Omental fat pad (tissue), 4 donors: ENCODE data around the gene TDRD12. TPM values are rescaled to one million over a fixed set of nuclear protein-coding genes. Genes with fewer than 3 reads are reported as not detected.

ENCODE experiments used
- ATAC-seq: fragments of 150-250 bp; one replicate; pipeline ENCODE4 v1.9.1; 2016; ENCODE audit warnings: mild to moderate bottlenecking, moderate library complexity; ENCODE audit not compliant: low FRiP score
- DNase-seq: peaks from one replicate; pipeline ENCODE4 v3.0.0-alpha.2; 2019; ENCODE audit warnings: low spot score
- CTCF ChIP-seq, 3 donors: fragments of 450-650 bp; IDR thresholded peaks; one replicate each; pipeline ENCODE4 v1.5.1; 2016 to 2017; ENCODE audit warnings: antibody characterized with exemption in 3 of 3, mild to moderate bottlenecking in 3 of 3, moderate library complexity in 2 of 3
- total RNA-seq, 4 donors: library from RNA; depleted of rRNA; stranded (reverse); fragments of >200 nt; gene quantifications; one replicate each; pipeline ENCODE4 v1.1.0, GENCODE V29; 2016

Gene TDRD12
- total RNA-seq, 4 donors from 2014 or later: 0.50 to 1.3 TPM; not detected in 2

- TF ChIP-seq CTCF (IDR thresholded peaks at IDR 0.05): no peak
- ATAC-seq: no peak
- DNase-seq: no peak
These were observed 148.8 kb downstream of the TDRD12 start for GRCh38 chr19:32868206-32868950.

DNA sequence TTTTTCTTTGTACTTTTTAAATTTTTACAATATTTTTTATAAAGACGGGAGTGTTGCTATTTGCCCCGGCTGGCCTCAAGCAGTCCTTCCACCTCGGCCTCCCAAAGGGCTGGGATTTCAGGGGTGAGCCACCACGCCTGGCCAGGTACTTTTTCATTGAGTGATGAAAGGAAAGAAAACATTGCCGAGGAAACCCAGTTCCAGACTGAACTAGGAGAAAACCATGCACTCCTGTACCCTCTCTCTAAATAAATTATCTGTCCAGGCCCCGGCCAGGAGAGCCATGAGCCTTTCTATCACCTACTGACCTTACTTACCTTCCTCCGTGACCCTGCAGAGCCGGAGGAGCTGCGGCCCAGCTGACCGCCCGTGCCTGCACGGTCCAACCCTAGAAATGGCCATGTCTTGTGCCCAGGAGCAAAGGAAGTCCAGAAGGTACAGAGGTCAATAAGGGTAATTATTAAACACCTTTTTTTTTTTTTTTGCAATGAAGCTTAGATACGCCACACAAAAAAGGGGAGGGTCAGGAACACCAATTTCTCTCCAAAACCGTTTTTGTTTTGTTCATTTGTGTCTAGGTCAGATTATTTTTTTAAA lies 149.9 kb downstream of the TDRD12 start, which contains the start of gene SLC7A9:
Gene SLC7A9, minus strand, starts transcription at position 399 of the 597 bp plus-strand sequence. CDS start 1,233 bp downstream, outside the sequence.
- no peak for TF ChIP-seq CTCF (IDR thresholded peaks at IDR 0.05)
- DNase-seq (no peak), ATAC-seq (no peak)

- DNase-seq (no peak), ATAC-seq (no peak)
- no peak for TF ChIP-seq CTCF (IDR thresholded peaks at IDR 0.05)
These were observed 150.5 kb downstream of the TDRD12 start for GRCh38 chr19:32869966-32870573.

- DNase-seq (no peak), ATAC-seq (no peak)
- no peak for TF ChIP-seq CTCF (IDR thresholded peaks at IDR 0.05)
These were observed 151.4 kb downstream of the TDRD12 start for GRCh38 chr19:32870981-32871451.

- ATAC-seq: no peak
- TF ChIP-seq CTCF (IDR thresholded peaks at IDR 0.05): no peak
- no peak for DNase-seq
These were observed 152.8 kb downstream of the TDRD12 start for GRCh38 chr19:32872391-32872790.

DNA sequence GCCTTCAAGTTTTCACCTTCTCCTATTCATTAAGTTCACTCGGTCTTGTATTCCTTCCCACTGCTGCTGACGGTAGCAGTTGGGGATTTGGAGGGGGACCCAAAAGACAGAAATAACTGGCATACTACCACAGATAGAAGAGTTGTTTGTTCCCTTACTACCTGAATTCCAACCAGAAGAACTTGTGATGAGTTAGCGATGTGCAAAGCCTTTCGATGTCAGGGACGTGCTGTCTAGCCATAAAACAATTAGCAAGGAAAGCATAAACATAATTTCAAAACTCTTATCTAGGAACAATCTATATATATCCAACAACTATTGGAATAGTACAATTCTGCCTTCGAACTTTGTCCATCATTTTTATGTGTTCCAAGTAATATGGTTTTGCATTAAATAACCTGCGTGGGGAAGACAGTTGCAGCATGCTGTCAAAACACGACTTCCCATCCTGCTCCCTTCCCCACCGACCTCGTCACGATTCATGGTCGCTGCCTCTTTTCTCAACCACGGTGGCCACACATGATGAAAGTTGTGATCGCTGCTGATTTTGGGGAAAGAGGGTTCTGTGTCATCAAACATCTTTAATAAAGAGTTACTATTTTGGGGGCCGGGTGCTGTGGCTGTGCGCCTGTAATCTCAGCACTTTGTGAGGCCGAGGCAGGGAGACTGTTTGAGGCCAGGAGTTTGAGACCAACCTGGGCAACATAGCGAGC lies 153.8 kb downstream of the TDRD12 start:
- no peak for DNase-seq
- ATAC-seq: no peak
- TF ChIP-seq CTCF (IDR thresholded peaks at IDR 0.05): no peak
